Neural cell (in vitro differentiated cells): Measurements from ENCODE around the gene DCDC1.

Experiments used
- TAF1 ChIP-seq: IDR thresholded peaks from 2 replicates; pipeline ENCODE4 v1.6.1; 2012; ENCODE audit warnings: low read depth
- TF ChIP-seq, protein P1 (sequence below): fragments of 450-650 bp; IDR thresholded peaks from 2 replicates; pipeline ENCODE4 v1.5.1; 2014; ENCODE audit warnings: antibody characterized with exemption, mild to moderate bottlenecking, moderate library complexity; ENCODE audit not compliant: poor library complexity, severe bottlenecking

DNA sequence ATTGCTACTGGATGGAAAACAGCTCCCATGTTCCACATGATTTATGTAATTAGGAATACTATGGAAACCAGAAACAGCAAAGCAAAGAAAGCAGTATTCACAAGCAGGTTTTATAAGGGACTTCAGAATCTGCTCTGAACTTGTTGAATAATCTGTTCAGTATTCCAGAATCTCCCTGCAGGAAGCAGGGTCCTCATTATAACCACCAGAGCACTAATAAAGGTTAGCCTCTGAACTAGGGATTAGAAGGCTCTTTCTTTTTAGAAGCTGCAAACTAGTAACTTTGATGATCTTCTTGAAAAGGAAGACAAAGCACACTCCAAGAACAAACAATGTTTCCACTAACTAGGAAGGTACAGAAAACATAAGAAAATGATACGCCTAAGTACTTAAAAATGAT is 125.8 kb downstream of the DCDC1 start:
- TF ChIP-seq, protein P1, sequence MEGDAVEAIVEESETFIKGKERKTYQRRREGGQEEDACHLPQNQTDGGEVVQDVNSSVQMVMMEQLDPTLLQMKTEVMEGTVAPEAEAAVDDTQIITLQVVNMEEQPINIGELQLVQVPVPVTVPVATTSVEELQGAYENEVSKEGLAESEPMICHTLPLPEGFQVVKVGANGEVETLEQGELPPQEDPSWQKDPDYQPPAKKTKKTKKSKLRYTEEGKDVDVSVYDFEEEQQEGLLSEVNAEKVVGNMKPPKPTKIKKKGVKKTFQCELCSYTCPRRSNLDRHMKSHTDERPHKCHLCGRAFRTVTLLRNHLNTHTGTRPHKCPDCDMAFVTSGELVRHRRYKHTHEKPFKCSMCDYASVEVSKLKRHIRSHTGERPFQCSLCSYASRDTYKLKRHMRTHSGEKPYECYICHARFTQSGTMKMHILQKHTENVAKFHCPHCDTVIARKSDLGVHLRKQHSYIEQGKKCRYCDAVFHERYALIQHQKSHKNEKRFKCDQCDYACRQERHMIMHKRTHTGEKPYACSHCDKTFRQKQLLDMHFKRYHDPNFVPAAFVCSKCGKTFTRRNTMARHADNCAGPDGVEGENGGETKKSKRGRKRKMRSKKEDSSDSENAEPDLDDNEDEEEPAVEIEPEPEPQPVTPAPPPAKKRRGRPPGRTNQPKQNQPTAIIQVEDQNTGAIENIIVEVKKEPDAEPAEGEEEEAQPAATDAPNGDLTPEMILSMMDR: no peak
- no peak for TF ChIP-seq TAF1
